HS-5 (cell line): Measurements from ENCODE around the gene GAGE12D.
"Not testable (repeated sequence)": the region's sequence is repeated elsewhere in the genome, so short reads cannot be mapped to it uniquely, and the experiment has no call there.

Experiments
- DNase-seq: peaks from one replicate; pipeline ENCODE4 v3.0.0-alpha.2; 2012; ENCODE audit warnings: low read depth

Gene GAGE12D, protein sequence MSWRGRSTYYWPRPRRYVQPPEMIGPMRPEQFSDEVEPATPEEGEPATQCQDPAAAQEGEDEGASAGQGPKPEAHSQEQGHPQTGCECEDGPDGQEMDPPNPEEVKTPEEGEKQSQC

DNA sequence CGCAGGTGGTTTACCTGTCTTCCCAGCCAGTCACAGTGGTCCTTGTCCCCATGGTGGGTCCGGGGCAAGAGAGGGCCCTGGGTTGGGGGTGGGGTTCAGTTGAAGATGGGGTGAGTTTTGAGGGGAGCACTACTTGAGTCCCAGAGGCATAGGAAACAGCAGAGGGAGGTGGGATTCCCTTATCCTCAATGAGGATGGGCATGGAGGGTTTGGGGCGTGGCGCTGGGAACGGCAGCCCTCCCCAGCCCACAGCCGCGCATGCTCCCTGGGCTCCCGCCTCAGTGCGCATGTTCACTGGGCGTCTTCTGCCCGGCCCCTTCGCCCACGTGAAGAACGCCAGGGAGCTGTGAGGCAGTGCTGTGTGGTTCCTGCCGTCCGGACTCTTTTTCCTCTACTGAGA, at the start of gene GAGE12D:
Gene GAGE12D, plus strand, starts transcription at position 301 of the 400 bp plus-strand sequence. CDS start 1,155 bp downstream, outside the sequence.
- DNase-seq, result not testable (repeated sequence)

DNA sequence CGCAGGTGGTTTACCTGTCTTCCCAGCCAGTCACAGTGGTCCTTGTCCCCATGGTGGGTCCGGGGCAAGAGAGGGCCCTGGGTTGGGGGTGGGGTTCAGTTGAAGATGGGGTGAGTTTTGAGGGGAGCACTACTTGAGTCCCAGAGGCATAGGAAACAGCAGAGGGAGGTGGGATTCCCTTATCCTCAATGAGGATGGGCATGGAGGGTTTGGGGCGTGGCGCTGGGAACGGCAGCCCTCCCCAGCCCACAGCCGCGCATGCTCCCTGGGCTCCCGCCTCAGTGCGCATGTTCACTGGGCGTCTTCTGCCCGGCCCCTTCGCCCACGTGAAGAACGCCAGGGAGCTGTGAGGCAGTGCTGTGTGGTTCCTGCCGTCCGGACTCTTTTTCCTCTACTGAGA, 9.7 kb upstream of the GAGE12D start, which contains the start of gene GAGE12C:
Gene GAGE12C, plus strand, starts transcription at position 301 of the 400 bp plus-strand sequence. CDS start 1,155 bp downstream, outside the sequence.
- not testable (repeated sequence) for DNase-seq

DNA sequence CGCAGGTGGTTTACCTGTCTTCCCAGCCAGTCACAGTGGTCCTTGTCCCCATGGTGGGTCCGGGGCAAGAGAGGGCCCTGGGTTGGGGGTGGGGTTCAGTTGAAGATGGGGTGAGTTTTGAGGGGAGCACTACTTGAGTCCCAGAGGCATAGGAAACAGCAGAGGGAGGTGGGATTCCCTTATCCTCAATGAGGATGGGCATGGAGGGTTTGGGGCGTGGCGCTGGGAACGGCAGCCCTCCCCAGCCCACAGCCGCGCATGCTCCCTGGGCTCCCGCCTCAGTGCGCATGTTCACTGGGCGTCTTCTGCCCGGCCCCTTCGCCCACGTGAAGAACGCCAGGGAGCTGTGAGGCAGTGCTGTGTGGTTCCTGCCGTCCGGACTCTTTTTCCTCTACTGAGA, 9.5 kb downstream of the GAGE12D start, which contains the start of gene GAGE12E:
Gene GAGE12E, plus strand, starts transcription at position 301 of the 400 bp plus-strand sequence. CDS start 1,155 bp downstream, outside the sequence.
- DNase-seq, result not testable (repeated sequence)

DNA sequence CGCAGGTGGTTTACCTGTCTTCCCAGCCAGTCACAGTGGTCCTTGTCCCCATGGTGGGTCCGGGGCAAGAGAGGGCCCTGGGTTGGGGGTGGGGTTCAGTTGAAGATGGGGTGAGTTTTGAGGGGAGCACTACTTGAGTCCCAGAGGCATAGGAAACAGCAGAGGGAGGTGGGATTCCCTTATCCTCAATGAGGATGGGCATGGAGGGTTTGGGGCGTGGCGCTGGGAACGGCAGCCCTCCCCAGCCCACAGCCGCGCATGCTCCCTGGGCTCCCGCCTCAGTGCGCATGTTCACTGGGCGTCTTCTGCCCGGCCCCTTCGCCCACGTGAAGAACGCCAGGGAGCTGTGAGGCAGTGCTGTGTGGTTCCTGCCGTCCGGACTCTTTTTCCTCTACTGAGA, 19.0 kb downstream of the GAGE12D start, which contains the start of gene GAGE12F:
Gene GAGE12F, plus strand, starts transcription at position 301 of the 400 bp plus-strand sequence. CDS start 1,155 bp downstream, outside the sequence.
- DNase-seq, result not testable (repeated sequence)

DNA sequence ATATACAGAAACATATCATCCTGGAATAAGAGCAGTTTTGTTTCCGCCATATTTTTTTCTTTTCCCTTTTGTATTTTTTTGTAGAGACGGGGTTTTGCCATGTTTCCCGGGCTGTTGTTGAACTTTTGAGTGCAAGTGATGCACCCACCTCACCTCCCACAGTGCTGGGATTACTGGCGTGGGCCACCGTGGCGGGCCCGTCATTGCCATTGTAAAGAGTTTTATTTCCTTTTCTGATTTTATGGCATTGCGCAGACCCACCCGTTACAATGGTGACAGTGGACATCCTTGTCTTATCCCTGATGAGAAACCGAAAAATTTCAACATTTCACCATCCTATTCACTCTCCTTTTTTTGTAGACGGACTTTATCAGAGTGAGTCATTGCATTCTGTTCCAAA, 27.2 kb downstream of the GAGE12D start:
- DNase-seq, result not testable (repeated sequence)

DNA sequence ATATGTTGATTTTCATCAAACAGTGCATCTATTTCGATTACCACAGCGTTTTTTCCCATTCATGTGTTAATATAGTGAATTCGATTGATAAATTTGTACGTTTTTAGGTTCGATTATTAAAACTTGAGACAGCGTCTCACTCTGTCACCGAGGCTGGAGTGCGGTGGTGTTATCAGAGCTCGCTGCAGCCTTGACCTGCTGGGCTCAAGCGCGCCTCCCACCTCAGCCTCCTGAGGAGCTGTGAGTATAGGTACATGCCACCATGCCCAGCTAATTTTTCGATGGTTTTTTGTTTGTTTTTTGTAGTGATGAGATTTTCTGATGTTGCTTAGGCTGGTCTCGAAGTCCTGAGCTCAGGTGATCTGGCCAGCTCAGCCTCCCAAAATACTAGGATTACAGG, 27.6 kb downstream of the GAGE12D start:
- DNase-seq, result not testable (repeated sequence)

DNA sequence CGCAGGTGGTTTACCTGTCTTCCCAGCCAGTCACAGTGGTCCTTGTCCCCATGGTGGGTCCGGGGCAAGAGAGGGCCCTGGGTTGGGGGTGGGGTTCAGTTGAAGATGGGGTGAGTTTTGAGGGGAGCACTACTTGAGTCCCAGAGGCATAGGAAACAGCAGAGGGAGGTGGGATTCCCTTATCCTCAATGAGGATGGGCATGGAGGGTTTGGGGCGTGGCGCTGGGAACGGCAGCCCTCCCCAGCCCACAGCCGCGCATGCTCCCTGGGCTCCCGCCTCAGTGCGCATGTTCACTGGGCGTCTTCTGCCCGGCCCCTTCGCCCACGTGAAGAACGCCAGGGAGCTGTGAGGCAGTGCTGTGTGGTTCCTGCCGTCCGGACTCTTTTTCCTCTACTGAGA, 28.6 kb downstream of the GAGE12D start, which contains the start of gene GAGE12G:
Gene GAGE12G, plus strand, starts transcription at position 301 of the 400 bp plus-strand sequence. CDS start 1,155 bp downstream, outside the sequence.
- not testable (repeated sequence) for DNase-seq

DNA sequence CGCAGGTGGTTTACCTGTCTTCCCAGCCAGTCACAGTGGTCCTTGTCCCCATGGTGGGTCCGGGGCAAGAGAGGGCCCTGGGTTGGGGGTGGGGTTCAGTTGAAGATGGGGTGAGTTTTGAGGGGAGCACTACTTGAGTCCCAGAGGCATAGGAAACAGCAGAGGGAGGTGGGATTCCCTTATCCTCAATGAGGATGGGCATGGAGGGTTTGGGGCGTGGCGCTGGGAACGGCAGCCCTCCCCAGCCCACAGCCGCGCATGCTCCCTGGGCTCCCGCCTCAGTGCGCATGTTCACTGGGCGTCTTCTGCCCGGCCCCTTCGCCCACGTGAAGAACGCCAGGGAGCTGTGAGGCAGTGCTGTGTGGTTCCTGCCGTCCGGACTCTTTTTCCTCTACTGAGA, 38.1 kb downstream of the GAGE12D start, which contains the start of gene GAGE12H:
Gene GAGE12H, plus strand, starts transcription at position 301 of the 400 bp plus-strand sequence. CDS start 1,155 bp downstream, outside the sequence.
- DNase-seq, result not testable (repeated sequence)

DNA sequence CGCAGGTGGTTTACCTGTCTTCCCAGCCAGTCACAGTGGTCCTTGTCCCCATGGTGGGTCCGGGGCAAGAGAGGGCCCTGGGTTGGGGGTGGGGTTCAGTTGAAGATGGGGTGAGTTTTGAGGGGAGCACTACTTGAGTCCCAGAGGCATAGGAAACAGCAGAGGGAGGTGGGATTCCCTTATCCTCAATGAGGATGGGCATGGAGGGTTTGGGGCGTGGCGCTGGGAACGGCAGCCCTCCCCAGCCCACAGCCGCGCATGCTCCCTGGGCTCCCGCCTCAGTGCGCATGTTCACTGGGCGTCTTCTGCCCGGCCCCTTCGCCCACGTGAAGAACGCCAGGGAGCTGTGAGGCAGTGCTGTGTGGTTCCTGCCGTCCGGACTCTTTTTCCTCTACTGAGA, 47.7 kb downstream of the GAGE12D start, which contains the start of gene GAGE2A:
Gene GAGE2A, plus strand, starts transcription at position 301 of the 400 bp plus-strand sequence. CDS start 1,155 bp downstream, outside the sequence.
- DNase-seq, result not testable (repeated sequence)

DNA sequence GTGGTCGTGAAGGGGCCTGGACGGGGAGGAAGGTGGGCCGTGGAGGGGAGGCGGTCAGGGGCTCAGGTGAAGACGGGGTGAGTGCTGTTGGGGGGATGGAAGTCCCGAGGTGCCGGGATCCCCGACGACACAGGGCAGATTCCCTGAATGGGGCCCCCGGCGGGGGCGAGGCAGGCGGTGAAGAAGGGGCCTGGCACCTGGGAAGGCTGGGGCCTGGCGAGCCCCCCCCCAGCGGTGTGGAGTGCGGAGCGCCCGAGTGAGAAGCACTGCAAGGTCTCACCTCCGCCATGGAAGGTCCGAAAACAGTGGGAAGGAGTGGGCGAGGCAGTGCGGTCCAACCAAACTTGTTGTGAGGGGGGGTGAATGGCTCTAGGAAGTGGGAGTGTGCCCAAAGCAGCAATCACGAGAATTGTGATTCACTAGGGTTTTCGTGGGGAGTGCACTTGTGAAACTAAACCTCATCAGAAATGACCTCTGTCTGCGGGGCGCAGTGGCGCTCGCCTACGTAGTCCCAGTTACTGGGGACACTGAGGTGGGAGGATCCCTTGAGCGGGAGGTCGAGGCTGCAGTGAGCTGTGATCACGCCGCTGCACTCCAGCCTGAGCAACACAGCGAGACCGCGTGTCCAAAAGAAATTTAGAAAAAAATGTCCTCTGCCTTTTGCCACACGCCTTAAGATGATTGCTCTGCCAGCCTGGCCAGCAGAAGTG, 48.4 kb downstream of the GAGE12D start:
- not testable (repeated sequence) for DNase-seq

DNA sequence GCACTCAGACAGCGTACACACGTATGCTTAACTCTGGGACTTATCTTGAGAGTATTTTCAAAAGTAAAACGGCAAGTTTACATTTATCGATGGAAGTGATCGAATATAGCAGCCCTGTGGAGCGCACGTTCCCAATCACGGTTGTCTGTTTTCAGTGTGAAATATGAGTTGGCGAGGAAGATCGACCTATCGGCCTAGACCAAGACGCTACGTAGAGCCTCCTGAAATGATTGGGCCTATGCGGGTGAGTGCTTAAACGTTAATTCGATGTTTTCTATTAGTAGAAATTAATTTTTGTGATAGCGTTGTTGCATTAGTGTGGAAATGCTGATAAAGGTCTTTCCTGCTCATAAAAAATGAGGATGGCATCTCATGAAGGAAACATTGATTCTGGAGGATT, 49.0 kb downstream of the GAGE12D start:
- not testable (repeated sequence) for DNase-seq
